C4-2B (cell line): Measurements from ENCODE around the gene GDF10.

Experiments
- ZFX ChIP-seq: fragments of 450-650 bp; IDR thresholded peaks from 2 replicates; pipeline ENCODE4 v1.6.1; 2017
- TF ChIP-seq, protein P1 (sequence below): fragments of 450-650 bp; conservative IDR thresholded peaks from 2 replicates; pipeline ENCODE4 v1.5.1; 2017; ENCODE audit warnings: mild to moderate bottlenecking

DNA sequence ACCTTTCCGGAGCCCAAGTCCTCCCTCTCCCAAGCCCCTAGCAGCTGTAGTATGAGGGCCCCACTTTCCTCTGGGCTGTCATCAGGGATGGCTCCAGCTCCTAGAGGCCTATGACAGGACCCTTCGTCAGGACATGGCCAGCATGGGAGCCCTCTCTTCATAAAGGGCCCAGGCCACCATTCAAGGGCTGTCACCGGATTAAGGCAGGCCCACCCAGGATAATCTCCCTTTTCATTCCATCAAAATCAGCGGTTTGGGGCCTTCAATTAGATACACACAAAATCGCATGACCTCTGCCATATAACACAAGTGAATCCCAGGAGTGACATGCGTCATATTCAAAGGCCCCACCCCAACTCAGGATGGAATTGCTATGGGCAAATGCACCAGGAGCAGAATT is 12.2 kb upstream of the GDF10 start:
- TF ChIP-seq, protein P1, sequence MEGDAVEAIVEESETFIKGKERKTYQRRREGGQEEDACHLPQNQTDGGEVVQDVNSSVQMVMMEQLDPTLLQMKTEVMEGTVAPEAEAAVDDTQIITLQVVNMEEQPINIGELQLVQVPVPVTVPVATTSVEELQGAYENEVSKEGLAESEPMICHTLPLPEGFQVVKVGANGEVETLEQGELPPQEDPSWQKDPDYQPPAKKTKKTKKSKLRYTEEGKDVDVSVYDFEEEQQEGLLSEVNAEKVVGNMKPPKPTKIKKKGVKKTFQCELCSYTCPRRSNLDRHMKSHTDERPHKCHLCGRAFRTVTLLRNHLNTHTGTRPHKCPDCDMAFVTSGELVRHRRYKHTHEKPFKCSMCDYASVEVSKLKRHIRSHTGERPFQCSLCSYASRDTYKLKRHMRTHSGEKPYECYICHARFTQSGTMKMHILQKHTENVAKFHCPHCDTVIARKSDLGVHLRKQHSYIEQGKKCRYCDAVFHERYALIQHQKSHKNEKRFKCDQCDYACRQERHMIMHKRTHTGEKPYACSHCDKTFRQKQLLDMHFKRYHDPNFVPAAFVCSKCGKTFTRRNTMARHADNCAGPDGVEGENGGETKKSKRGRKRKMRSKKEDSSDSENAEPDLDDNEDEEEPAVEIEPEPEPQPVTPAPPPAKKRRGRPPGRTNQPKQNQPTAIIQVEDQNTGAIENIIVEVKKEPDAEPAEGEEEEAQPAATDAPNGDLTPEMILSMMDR: no peak
- no peak for TF ChIP-seq ZFX
